ENCODE results near the gene NR5A2.

DNA sequence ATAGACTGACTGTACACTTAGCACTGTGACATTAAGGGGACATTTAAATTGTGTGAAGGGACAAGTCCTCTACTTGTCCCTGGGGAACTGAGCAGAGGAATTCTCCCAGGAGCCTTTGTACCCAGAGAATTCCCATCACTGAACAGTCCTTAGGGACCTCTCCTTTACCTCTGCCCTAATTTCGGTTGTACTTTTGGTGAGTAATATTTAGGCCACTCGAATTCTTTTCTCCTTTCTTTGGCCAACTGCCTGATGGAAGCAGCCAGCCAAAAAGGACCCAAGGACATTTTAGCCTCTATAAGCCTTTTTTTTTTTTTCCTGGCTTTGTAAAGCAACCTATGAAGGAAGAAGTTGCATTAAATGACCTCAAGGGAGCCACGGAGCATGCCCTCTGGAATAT lies 71.5 kb downstream of the NR5A2 start:
- no peak for TF ChIP-seq POLR2A (IDR thresholded peaks at IDR 0.05)
- TF ChIP-seq, protein P1, sequence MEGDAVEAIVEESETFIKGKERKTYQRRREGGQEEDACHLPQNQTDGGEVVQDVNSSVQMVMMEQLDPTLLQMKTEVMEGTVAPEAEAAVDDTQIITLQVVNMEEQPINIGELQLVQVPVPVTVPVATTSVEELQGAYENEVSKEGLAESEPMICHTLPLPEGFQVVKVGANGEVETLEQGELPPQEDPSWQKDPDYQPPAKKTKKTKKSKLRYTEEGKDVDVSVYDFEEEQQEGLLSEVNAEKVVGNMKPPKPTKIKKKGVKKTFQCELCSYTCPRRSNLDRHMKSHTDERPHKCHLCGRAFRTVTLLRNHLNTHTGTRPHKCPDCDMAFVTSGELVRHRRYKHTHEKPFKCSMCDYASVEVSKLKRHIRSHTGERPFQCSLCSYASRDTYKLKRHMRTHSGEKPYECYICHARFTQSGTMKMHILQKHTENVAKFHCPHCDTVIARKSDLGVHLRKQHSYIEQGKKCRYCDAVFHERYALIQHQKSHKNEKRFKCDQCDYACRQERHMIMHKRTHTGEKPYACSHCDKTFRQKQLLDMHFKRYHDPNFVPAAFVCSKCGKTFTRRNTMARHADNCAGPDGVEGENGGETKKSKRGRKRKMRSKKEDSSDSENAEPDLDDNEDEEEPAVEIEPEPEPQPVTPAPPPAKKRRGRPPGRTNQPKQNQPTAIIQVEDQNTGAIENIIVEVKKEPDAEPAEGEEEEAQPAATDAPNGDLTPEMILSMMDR (IDR thresholded peaks at IDR 0.05): no peak
- no peak for TF ChIP-seq EP300 (IDR thresholded peaks at IDR 0.05)
- no peak for TF ChIP-seq POLR2AphosphoS5 (IDR thresholded peaks at IDR 0.05)
